ENCODE results near the gene TNKS1BP1.
"Not testable (repeated sequence)": the region's sequence is repeated elsewhere in the genome, so short reads cannot be mapped to it uniquely, and the experiment has no call there.

DNA sequence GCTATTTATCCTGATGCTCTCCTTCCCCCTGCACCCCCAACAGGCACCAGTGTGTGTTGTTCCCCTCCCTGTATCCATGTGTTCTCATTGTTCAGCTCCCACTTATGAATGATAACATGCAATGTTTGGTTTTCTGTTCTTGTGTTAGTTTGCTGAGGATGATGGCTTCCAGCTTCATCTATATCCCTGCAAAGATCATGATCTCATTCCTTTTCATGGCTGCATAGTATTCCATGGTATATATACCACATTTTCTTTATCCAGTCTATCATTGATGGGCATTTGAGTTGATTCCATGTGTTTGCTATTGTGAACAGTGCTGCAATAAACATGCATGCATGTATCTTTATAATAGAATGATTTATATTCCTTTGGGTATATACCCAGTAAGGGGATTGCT lies 36.7 kb upstream of the TNKS1BP1 start:
- not testable (repeated sequence) for TF ChIP-seq YY1 (IDR thresholded peaks at IDR 0.05); HNF4G (IDR thresholded peaks at IDR 0.05); GABPA (IDR thresholded peaks at IDR 0.05 in 1 of 2, conservative IDR thresholded peaks at IDR 0.05 in 1 of 2); NR2F2 (IDR thresholded peaks at IDR 0.05); RAD21 (IDR thresholded peaks at IDR 0.05); JUND (IDR thresholded peaks at IDR 0.05); EGR1 (IDR thresholded peaks at IDR 0.05; ENCODE audit: low read depth in 2 of 2)
- TF ChIP-seq, protein P1, sequence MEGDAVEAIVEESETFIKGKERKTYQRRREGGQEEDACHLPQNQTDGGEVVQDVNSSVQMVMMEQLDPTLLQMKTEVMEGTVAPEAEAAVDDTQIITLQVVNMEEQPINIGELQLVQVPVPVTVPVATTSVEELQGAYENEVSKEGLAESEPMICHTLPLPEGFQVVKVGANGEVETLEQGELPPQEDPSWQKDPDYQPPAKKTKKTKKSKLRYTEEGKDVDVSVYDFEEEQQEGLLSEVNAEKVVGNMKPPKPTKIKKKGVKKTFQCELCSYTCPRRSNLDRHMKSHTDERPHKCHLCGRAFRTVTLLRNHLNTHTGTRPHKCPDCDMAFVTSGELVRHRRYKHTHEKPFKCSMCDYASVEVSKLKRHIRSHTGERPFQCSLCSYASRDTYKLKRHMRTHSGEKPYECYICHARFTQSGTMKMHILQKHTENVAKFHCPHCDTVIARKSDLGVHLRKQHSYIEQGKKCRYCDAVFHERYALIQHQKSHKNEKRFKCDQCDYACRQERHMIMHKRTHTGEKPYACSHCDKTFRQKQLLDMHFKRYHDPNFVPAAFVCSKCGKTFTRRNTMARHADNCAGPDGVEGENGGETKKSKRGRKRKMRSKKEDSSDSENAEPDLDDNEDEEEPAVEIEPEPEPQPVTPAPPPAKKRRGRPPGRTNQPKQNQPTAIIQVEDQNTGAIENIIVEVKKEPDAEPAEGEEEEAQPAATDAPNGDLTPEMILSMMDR (IDR thresholded peaks at IDR 0.05; ENCODE audit: low read depth, low read length, missing input control), result not testable (repeated sequence)
- TF ChIP-seq, protein P2, sequence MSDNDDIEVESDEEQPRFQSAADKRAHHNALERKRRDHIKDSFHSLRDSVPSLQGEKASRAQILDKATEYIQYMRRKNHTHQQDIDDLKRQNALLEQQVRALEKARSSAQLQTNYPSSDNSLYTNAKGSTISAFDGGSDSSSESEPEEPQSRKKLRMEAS (IDR thresholded peaks at IDR 0.05), result not testable (repeated sequence)

All from liver (tissue), 3 donors.